Right lobe of liver (tissue), 6 donors: ENCODE results near the gene OCIAD1. TPM values are rescaled to one million over a fixed set of nuclear protein-coding genes. Genes with fewer than 3 reads are reported as not detected.
"Not testable (repeated sequence)": the region's sequence is repeated elsewhere in the genome, so short reads cannot be mapped to it uniquely, and the experiment has no call there.

Source experiments
- ATAC-seq, 4 donors: fragments of 200-7000 bp; cut with Tn5 transposase; one replicate each; pipeline ENCODE4 v1.9.1; 2020; ENCODE audit warnings: mild to moderate bottlenecking in 4 of 4, moderate library complexity in 4 of 4
- DNase-seq, 3 donors: peaks; one replicate each; pipeline ENCODE4 v3.0.0-alpha.2; 2020
- H3K27ac ChIP-seq, 3 donors: fragments of 200-600 bp; one replicate each; pipeline ENCODE4 v1.8.0; 2022
- H3K27me3 ChIP-seq, 2 donors: fragments of 200-600 bp; one replicate each; pipeline ENCODE4 v1.8.0; 2022
- H3K36me3 ChIP-seq, 4 donors: fragments of 200-600 bp; sonication (generic) in 1 of 4; one replicate each; pipeline versions ENCODE4 v1.5.1 to v1.8.0; 2017 to 2022; ENCODE audit warnings: control low read depth in 1 of 4
- H3K4me1 ChIP-seq, 4 donors: fragments of 200-600 bp; sonication (generic) in 1 of 4; one replicate each; pipeline versions ENCODE4 v1.5.1 to v1.8.0; 2017 to 2022; ENCODE audit warnings: control low read depth in 1 of 4
- H3K4me3 ChIP-seq, 3 donors: fragments of 200-600 bp; one replicate each; pipeline ENCODE4 v1.8.0; 2022
- H3K9me3 ChIP-seq, 4 donors: fragments of 200-600 bp; sonication (generic) in 1 of 4; one replicate each; pipeline versions ENCODE4 v1.5.1 to v1.8.0; 2017 to 2022; ENCODE audit warnings: control low read depth in 1 of 4
- POLR2A ChIP-seq: fragments of 450-650 bp; IDR thresholded peaks from one replicate; pipeline ENCODE4 v1.6.1; 2017; ENCODE audit warnings: antibody characterized with exemption, mild to moderate bottlenecking
- WGBS: methylation state at CpG from one replicate; pipeline ENCODE4 v1.1.6; 2018; ENCODE audit warnings: low coverage, low lambda C conversion rate; ENCODE audit not compliant: insufficient coverage; ENCODE audit errors: missing lambda C conversion rate; 5-methylcytosine and 5-hydroxymethylcytosine counted together
- intact Hi-C, 2 donors: fragments of 100-400 bp; cut with DNase I; formaldehyde crosslinking; loops; one replicate each; pipeline versions ENCODE4 v1.11.2 to v1.14.1; 2022
- total RNA-seq, 6 experiments: library from RNA; depleted of rRNA in 2 of 6; stranded (reverse); fragments of >200 nt in 2 of 6; fragmentation: NEBNext Ultra II Directional in 3 of 6; extraction: Animal tissue kit (Norgen Biotek cat#: 25700) in 3 of 6; gene quantifications; one replicate each; pipeline versions ENCODE4 v1.1.0 to v1.2.4, GENCODE V29; 2016 to 2023
- TF ChIP-seq, protein P1 (sequence below), 4 donors: fragments of 200-600 bp in 3 of 4; fragments of 450-650 bp in 1 of 4; IDR thresholded peaks; one replicate each; pipeline versions ENCODE4 v1.5.1 to v1.8.0; 2016 to 2022; ENCODE audit warnings: antibody characterized with exemption in 4 of 4, mild to moderate bottlenecking in 2 of 4
- donor health status: DM: no; HTN: yes; CAD: no.
- donor health status: DM: no; HTN: no; CAD: no.
- donor health status: DM: no; HTN: no; CAD: no.
- donor health status: DM: no; HTN: yes; CAD: no.
- donor health status: DM: no; HTN: yes; CAD: no.

The OCIAD1 gene
- total RNA-seq, 6 experiments from 2014 or later, result 94.8 to 120 (median 108) TPM

- no peak overlapping the region for H3K27ac ChIP-seq
- DNase-seq, result no peak
Observed at GRCh38 chr4:48815483-48815882, 15.4 kb upstream of the OCIAD1 start.

DNA sequence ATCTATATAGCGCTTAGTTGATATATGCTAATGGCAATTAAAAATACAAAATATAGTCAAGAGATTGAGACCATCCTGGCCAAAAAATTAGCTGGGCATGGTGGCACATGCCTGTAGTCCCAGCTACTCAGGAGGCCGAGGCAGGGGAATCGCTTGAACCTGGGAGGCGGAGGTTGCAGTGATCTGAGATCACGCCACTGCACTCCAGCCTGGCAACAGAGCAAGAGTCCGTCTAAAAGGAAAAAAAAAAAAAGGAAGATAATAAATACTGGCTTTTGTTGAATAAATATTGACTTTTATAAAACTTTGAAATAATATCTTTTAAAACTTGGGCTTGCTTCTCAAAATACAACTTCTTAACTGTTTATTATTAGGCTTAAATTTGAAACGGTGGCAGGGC lies 14.6 kb upstream of the OCIAD1 start:
- H3K4me1 ChIP-seq, H3K27me3 ChIP-seq, DNase-seq, H3K4me3 ChIP-seq, H3K27ac ChIP-seq, ATAC-seq, H3K9me3 ChIP-seq, intact Hi-C loops, H3K36me3 ChIP-seq: not testable (repeated sequence)
- WGBS, result 92% methylated on average over 7 of the region's 7 CpGs

More at GRCh38 chr4:48815483-48815882, 15.4 kb upstream of the OCIAD1 start:
- Histone ChIP-seq H3K27me3 (no peaks in the 10 kb centered on the region), H3K4me3 (no peak overlapping the region), H3K4me1 (no peaks in the 10 kb centered on the region), H3K9me3 (no peaks in the 10 kb centered on the region), H3K36me3 (no peaks in the 10 kb centered on the region)
- TF ChIP-seq, protein P1, sequence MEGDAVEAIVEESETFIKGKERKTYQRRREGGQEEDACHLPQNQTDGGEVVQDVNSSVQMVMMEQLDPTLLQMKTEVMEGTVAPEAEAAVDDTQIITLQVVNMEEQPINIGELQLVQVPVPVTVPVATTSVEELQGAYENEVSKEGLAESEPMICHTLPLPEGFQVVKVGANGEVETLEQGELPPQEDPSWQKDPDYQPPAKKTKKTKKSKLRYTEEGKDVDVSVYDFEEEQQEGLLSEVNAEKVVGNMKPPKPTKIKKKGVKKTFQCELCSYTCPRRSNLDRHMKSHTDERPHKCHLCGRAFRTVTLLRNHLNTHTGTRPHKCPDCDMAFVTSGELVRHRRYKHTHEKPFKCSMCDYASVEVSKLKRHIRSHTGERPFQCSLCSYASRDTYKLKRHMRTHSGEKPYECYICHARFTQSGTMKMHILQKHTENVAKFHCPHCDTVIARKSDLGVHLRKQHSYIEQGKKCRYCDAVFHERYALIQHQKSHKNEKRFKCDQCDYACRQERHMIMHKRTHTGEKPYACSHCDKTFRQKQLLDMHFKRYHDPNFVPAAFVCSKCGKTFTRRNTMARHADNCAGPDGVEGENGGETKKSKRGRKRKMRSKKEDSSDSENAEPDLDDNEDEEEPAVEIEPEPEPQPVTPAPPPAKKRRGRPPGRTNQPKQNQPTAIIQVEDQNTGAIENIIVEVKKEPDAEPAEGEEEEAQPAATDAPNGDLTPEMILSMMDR (IDR thresholded peaks at IDR 0.05), result no peak
- no peak for TF ChIP-seq POLR2A
- intact Hi-C loops, result no loop called here
- ATAC-seq, result peak in 1 of 4 donors; percentile 42
- 53% methylated on average over 2 of the region's 2 CpGs for WGBS

DNA sequence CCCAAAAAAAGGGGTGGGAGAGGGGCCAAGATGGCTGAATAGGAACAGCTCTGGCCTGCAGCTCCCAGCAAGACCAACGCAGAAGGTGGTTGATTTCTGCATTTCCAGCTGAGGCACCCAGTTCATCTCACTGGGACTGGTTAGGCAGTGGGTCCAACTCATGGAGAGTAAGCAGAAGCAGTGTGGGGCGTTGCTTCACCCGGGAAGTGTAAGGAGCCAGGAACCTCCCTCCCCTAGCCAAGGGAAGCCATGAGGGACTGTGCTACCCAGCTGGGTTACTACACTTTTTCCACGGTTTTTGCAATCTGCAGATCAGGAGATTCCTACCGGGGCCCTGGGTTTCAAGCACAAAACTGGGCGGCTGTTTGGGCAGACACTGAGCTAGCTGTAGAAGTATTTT lies 13.9 kb upstream of the OCIAD1 start:
- Histone ChIP-seq H3K9me3 (no peaks in the 10 kb centered on the region), H3K36me3 (no peaks in the 10 kb centered on the region), H3K4me3 (no peak overlapping the region), H3K27ac (no peak overlapping the region), H3K4me1 (no peaks in the 10 kb centered on the region), H3K27me3 (no peaks in the 10 kb centered on the region)
- no peak for DNase-seq
- no CpG with 5 or more reads among the region's 6 CpGs for WGBS
- no peak for ATAC-seq
- no peak for TF ChIP-seq POLR2A
- TF ChIP-seq, protein P1 (IDR thresholded peaks at IDR 0.05), result no peak
- intact Hi-C loops, result no loop called here

GRCh38 chr4:48821431-48821830 lies 9.5 kb upstream of the OCIAD1 start:
- WGBS, result 53% methylated on average over 2 of the region's 2 CpGs
- ATAC-seq, intact Hi-C loops, H3K4me1 ChIP-seq, H3K9me3 ChIP-seq, DNase-seq, H3K36me3 ChIP-seq, H3K27ac ChIP-seq, H3K27me3 ChIP-seq, H3K4me3 ChIP-seq: not testable (repeated sequence)

GRCh38 chr4:48827622-48828021 lies 3.3 kb upstream of the OCIAD1 start:
- TF ChIP-seq, protein P1 (IDR thresholded peaks at IDR 0.05), result no peak
- TF ChIP-seq POLR2A, result no peak
- Histone ChIP-seq H3K4me3 (no peak overlapping the region), H3K36me3 (no peaks in the 10 kb centered on the region), H3K4me1 (peaks cover 0 to 3% (median 0%) of the 10 kb centered on the region in 4 donors), H3K9me3 (no peaks in the 10 kb centered on the region), H3K27me3 (no peaks in the 10 kb centered on the region), H3K27ac (no peak overlapping the region)
- intact Hi-C loops, result no loop called here
- 100% methylated on average over 4 of the region's 5 CpGs for WGBS
- DNase-seq (no peak), ATAC-seq (no peak)
